Measurements from ENCODE around the gene L3MBTL4.
"Not testable (repeated sequence)": the region's sequence is repeated elsewhere in the genome, so short reads cannot be mapped to it uniquely, and the experiment has no call there.

L3MBTL4 gene

DNA sequence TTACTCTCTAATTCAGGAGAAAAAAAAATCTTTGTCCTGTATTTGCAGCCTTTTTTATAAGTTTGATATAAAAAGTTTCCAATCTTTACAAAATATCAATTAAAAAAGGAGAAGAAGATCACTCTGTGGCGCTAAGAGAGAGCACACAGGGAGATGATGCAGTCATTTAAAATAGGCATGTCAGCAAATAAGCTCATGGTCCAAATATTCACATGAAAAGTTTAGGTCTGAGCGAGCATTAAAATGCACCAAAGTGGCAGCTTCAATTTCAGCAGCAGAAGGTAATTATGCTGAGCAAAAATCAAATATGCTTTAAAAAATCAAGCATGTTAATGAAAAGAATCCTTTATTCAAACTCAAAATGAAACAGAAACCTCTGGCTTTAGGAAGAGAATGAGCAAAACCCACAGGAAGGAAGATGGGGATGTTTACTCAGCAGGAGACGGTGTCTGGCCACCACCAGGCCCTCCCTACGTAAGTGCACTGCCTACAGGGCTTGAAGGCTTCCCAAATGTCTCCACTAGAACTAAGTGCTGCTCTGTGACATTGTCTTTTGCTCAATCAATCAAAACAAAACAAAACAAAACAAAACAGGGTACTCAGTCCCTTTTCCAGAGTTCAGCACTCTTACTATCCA is 120.4 kb downstream of the L3MBTL4 start:
- peak; percentile 52 for DNase-seq

DNA sequence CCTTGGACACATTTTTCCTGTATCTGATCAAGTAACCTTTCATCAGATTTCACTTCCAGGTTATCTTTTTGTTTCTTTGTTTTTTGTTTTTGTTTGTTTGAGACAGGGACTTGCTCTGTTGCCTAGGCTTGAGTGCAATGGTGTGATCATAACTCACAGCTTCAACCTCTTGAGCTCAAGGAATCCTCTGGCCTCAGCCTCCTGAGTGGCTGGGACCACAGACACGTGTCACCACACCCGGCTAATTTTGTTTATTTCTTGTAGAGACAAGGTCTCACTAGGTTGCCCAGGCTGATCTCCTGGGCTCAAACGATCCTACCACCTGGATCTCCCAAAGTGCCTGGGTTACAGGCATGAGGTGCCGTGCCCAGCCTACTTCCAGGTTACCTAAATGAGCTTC is 124.9 kb downstream of the L3MBTL4 start:
- no peak for DNase-seq

DNA sequence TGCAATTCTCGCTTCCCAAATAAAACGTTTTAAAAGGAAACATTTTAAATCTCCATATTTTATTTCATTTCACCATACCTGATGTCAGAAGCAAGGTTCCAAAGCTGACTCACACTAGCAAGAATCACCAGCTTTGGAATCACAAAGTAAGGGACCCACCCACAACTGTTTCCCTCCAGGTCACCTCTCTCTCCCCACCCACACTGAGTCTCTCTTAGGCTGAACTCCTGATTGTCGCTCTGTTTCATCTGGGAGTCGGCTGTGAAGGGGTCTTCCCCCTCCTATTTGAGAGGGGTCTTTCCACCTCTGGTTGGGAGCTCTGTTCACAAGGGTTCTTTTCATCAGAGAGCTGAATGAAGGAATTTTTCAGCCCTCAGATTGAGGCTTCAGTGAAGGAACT is 128.1 kb downstream of the L3MBTL4 start:
- DNase-seq = no peak

DNA sequence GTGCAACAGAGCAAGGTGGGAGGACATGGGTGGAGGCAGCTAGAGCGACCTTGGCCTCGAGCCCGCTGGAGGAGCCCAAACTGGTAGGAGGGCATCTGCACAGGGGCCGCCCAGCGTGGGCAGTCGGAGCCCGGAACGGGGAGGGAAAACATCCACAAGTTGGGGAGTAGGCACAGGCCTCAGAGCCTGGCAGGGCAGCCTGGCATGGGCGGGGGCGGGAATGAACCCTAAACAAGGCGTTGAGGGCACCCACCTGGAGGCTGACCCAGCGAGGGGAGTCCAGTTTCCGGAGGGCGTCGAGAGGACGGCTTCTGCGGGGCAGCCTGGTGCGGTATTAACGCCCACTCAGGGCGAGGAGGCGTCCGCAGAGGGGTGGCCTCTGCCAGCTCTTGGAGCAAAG is 129.9 kb downstream of the L3MBTL4 start:
- DNase-seq = no peak

DNA sequence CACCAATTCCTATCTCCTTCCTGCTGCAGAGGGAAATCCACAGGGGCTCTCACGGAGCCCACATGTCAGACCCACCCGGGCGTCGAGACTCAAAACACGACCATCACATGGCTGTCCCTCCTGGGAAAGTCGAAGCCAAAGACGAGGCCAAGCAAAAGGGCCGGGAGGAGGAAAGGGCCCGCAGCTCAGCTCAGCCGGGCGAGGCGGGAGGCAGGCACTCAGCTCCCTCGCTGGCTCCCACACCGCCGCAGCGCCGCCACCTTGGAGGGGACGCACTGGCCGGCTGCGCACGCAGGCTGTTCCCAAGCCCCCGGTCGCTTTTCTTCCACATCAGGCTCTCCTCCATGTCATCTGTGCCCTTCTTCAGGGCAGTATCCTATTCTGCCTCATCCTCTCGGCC is 130.4 kb downstream of the L3MBTL4 start:
- DNase-seq = no peak

DNA sequence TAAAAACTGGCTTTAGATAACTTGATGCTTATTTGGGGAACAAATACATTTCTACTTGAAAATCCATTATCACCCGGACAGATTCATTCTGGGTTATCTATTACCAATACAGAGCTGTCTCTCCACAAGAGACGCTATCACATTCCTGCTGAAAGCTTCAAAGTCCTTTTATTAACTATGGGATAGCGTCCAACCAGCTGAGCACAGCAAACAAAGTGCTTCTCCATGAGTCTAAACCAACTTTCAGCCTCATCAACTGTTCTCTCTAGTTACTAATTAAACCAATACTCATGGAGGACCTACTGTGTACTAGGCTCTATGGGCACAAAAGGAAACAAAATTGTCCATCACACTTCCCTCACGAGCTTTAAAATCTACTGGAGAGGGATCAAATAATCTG is 132.8 kb downstream of the L3MBTL4 start:
- DNase-seq = no peak

DNA sequence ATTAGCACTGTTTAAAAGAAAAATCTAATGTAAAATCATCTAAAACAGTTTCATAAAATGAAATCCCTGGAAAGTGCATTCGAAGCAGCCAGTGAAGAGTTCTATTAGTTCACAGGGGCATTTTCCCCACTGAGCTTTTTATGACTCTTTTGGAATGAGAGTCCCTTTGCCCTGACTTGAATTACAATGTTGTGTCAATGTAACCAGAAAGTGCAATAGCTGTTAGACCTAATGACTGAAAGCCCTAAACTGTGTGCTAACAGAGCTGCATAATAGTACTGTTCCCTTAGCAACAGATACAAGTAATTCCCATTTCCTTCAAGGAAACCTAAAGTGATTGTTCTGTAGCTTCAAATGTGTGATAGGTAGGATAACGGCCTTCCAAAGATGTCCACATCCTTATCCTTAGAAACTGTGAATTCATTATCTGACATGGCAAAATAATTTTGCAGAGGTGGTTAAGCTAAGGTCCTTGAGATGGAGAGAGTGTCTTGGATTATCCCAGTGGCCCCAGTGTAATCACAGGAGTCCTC is 134.4 kb downstream of the L3MBTL4 start:
- no peak for DNase-seq

DNA sequence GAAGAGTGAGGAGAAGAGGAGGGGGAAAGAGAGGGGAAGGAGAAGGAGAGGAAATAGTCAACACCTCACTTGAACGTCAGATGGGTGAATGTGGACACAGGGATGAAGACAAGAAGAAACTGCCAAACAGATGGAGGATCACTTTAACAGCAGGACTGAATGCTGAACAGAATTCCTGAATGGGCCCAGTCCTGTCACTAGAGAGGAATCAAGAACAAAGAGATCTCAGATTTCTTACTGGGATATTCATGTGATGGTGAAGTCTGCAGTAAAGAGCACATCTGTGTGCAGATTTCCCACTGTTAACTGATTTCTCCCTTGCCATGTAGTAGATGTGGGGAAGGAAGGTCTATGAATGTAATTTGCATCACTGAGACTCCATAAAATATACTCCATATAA is 135.4 kb downstream of the L3MBTL4 start:
- no peak for DNase-seq

DNA sequence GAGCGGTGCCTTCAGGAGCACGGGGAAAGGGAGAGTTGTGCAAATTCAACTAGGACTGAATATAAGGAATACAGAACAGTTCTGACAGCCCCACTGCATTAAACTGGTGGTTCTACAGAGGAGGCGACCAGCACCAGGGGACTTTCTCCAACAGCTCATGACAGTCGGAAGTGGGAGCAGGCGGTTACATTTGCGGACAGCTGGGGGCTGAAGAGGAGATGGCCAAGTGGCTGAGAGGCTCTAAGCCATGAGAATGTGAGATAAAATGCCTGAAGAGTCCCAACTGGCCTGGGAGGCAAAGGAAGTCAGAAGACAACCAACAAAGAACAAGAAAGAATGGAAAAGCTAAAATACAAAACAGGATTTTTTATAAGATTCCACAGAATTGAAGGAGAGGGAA is 141.3 kb downstream of the L3MBTL4 start:
- no peak for DNase-seq

DNA sequence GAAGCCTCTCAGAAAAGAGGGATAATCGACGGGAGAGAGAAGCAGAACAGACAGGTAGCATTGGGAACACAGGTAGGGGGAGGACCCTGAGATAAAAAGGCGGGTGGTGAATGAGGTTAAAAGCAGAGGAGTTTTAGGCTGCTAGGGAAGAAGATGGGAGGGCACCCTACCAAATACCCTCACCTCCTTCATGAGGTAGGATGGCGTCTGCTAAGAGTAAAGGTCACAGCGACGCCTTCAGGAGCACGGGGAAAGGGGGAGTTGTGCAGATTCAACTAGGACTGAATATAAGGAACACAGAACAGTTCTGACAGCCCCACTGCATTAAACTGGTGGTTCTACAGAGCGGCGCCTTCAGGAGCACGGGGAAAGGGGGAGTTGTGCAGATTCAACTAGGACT is 142.6 kb downstream of the L3MBTL4 start:
- not testable (repeated sequence) for DNase-seq

DNA sequence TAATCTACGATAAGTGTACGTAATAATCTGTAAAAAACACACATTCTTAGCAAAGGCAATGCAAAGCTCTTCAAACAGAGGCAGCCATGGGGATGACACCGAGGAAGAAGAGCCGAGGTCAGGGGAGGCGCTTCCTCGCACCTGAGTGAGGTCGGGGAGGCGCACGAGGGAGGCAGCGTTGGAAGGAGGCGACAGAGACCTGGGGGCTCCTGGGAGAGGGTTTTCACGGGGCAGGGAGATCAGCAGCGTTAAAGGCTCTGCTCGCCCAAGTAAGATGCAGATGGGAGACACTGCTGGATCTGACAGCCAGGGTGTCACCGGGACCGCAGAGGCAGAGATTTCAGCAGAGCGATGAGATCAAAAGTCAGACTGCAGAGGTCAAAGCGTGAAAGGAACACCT is 143.1 kb downstream of the L3MBTL4 start:
- DNase-seq = no peak

DNA sequence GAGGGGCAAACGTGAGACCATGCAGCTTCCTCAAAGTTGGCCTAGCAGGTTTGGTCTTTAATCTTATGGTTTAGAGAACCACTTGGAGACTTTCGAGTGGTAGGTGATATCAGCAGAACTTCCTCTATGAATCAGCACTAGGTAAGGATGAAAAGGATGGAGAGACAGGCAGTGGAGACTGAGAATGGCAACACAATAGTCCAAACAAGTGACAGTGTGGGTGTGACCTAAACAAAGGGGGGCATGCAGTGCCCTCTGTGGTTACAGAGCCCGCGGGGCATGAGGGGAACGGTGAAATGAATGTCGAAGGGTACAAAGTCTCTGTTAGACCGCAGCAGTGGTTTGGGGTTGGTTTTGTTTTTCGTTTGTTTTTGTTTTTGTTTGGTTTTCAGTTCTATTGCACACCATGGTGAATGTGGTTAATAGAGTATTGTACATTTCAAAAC is 143.9 kb downstream of the L3MBTL4 start:
- peak; percentile 53 for DNase-seq

DNA sequence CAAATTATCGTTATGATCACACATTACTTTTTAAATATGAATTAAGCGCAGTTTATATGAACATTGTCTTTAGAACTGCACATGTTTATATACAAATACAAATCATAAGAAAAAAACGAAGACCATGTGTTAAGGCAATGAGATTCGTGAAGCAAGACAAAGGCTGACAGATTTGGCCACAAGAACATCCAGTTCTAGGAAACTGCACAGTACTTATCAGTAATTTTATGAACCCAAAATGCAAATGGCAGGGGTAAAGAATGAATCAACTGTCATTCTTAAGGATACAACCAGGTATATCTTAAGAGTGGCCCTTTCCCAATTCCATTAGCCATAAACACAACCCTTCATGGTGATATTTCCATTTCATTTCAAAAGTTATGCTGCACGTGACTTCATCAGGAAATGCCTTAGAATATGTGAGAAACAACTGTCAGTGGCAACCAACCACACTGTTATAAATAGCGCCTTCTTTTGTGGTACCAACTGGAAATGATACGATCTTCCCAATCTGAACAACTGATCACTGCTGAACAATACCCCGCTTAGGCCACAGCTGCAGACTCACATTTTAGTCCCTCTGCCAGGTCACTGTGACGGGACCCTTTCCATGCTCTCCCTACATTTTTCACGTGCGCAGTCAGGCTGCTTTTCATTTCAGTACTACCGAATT is 144.9 kb downstream of the L3MBTL4 start:
- peak; percentile 72 for DNase-seq

DNA sequence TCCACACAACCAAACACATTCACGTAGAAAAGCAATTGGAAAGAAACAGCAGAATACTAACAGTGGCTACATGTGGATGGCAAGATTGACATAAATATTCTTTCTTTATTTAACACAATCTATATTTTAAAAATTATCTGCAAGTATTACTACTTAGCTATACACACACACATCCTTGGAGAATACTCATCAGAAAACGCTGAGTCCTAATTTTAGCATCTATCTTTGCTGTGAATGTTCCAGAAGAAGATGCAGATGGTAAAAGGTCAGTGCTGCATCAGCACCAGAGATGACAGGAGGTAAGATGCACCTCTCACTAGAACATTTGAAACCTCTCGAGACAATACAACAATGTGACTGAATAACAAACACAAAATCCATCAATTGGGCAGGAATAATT is 148.5 kb downstream of the L3MBTL4 start:
- no peak for DNase-seq

DNA sequence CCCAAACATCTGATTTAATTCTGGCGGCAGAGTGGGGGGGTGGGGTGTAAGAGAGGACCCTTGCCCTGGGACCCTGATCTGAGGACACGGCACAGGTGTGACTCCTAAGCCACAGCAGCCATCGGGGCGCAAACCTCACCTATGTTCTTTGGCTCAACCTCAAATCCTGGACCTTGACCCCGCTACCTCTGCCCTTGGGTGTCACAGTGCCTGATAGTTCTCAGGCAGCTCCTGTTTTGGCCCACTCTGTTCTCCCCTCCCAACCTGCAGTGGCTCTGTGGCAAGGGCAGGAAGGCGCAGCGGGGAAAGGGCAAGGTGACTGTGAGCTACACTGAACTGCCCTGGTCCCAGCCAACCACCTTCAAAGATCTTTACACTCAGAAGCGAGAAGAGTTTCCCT is 152.8 kb downstream of the L3MBTL4 start:
- no peak for DNase-seq

DNA sequence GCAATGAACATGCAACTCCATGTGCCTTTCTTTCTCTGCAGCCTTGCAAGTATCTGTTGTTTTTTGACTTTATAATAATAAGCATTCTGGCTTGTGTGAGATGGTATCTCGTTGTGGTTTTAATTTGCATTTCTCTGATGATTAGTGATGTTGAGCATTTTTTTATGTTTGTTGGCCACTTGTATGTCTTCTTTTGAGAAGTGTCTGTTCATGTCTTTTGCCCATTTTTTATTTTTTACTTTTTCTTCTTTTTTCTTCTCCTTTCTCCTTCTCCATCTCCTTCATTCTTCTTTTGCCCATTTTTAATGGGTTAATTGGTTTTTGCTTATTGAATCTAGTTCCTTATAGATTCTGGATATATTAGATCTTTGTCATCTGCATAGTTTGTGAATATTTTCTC is 155.4 kb downstream of the L3MBTL4 start:
- DNase-seq = not testable (repeated sequence)

DNA sequence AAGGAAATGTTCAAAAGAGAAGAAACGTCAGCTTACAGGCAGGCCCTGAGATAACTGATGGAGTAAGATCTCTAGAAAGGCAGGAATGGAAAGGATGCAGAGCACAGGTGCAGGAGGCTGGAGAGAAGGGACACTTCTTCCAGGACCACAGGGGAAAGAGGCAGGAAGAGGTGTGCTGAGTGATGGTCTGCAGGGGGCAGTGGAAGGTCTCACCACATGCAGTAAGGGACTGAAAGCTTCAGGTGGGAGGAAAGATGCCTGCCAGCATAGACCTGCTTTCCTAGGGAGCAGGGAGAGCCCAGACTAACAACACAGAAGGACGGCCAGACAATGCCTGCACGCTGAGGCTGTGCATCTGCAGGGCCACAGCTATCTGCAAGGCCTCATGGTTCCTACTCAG is 156.8 kb downstream of the L3MBTL4 start:
- DNase-seq = no peak

DNA sequence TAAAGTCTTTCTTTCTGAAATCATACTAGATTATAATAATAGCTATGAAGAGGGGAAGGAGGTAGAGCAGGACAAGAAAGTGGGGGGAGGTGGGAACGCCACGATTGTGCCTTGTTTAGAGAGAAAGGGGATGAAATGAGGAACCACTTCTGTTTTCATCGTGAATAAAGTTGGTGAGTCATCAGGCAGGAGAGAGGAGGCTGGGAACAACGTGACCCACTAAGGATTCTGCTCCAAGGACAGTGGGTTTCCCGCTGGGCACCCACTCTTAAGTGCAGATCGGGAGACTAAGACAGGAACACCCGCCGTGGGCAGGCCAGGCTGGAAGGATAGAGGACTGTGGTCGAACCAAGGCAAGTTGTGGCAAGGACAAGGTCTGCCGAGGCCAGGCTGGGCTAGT is 158.2 kb downstream of the L3MBTL4 start:
- peak; percentile 50 for DNase-seq

DNA sequence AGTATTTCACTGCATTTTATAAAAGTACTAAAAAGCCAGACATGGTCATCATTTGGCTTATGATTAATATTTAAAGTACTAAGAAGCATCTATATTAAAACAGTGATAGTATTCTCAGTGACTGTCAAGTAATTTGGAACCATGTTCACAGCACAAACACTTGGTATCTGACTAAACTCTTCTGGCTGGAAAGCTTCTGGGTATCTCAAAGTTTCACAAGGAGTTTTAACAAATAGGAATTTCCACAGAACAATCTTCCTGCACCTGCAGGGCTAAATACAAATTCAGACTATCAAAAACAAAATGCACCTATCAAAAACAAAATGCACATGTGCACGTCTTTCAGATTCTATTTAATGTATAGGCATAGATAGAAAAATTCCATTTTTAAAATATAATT is 158.8 kb downstream of the L3MBTL4 start:
- no peak for DNase-seq

DNA sequence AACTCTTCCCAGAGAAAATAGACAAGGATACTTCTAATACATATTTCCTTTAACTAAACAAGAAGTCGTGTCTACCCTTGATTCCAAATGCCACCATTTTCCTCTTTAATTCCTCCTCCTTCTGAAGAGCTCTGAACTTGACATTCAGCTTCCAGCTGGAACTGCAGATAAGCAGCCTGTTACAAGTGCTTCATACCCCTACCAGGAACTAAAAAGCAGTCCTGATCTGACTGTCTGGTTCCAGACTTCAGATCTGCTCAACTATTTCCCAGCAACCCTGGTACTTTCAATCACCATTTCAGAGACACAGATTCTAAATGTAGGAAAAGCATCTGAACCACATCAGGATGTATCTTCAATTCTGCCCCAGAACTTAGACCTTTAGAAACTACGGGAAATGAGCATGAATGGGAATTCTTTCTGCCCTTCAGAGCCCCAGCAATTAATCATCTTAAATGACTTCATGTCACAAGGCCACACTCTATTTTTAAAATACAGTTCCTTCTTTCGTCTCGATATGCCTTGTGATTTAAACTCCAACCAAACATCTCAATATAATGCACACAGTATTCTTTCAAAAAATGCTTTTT is 159.5 kb downstream of the L3MBTL4 start:
- DNase-seq = peak; percentile 70

DNA sequence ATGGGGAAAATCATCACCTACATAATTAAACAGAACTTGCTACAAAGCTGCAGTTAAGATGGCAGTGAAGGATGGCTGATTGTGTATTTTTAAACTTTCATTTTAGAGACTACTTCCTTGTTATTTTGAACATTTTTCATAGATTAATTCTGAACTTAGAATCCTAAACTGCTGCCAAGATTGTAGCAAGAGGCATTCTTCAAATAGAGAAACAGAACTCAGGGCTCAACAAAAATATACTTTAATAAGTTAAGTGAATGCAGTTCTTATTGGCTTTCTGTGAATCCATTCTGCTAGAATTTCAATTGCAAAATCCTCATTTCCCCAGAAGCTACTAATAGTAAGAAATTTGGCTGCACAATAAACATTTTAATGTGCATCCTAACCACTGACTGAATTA is 160.3 kb downstream of the L3MBTL4 start:
- no peak for DNase-seq

DNA sequence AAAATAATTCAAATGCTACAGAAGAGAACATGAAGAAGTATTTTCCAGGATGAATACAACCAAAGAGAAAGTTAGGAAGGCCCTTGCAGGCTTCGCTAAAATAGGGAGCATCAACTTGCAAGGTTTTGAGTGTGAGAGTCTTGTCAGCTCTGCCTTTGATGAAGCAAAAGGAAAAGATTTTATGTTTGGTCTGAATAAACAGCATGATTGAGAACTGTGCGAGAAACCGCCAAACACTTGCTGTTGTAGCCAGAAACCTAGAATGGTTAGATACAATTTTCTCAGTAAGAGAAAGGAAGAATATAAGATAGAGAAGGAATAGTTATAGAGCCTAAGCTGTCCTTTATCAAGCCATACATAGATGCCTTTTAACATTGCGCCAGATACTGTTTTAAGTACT is 163.6 kb downstream of the L3MBTL4 start:
- no peak for DNase-seq

DNA sequence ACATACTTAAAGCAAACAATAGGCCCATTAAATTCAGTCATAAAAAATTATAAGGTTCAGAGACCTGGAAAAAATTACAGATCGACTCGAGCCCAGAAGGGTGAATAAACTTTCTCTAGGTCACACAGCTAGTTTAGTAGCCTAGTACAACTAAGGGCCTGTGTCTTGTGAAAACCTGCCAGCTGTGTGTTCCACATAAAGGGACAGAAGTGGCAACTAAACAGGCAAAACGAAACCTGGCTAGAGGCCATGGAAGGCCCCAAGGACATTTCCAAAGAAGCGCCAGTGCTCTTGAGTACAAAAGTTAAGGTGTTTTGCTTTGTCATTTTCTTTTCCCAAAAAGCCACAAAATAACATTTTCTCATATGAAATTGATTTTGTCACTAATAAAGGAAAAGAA is 164.9 kb downstream of the L3MBTL4 start:
- DNase-seq = no peak

DNA sequence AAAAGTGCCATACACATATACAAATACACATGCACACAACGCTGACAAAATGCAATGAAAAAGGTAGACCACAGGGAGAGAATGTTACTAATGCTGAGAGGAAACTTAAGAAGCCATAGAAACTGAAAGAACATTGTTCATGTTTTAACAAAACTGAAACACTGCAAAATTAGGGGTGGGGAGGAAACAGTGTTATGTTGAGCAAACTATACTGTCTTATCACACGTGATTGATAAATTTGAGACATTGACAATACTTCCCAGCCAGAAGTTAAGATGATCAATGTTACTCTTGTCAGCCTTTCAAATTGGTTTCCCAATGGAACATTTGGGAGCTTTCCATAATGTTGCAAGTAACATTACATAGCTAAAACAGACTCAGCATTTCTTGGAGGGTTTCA is 165.5 kb downstream of the L3MBTL4 start:
- DNase-seq = no peak

Data from hematopoietic multipotent progenitor cell treated with erythropoietin and hydrocortisone succinate and interleukin-3 and kit ligand, for 4 days (in vitro differentiated cells).